ENCODE results near the gene ABCA13. TPM values are rescaled to one million over a fixed set of nuclear protein-coding genes. Genes with fewer than 3 reads are reported as not detected.

The ABCA13 gene
- total RNA-seq, 1 experiment from 2014 or later: 1.7 TPM

DNA sequence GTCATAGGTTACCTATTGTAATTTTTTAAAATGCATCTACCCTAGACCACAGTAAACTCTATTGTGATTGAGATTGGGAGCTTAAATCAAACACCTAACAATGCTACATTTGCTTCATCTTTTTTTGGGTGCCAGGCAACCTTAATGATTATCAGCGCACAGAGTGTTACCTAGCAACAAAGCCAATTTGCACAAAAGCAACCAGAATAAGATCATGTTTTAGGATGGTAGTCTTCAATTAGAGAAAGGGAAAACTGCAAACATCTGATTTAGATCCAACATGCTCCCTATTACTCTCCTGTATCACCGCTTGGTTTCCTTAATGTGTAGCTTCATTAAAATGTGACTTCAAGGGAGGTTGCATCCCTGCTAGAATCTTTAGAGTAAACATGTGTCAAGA, 226.9 kb downstream of the ABCA13 start:
- no peak overlapping the region for H3K27ac ChIP-seq (ENCODE audit: low read length)
- BruUV-seq (replicated peaks): no TSS peak
- no peaks in the 10 kb centered on the region for H3K9me3 ChIP-seq (ENCODE audit: control insufficient read depth, insufficient read depth, low read depth, low read length)
- CTCF ChIA-PET: no interaction called here
- no peaks in the 10 kb centered on the region for H3K36me3 ChIP-seq (ENCODE audit: control insufficient read depth, insufficient read depth, low read length)
- no peaks in the 10 kb centered on the region for H3K4me1 ChIP-seq (ENCODE audit: control insufficient read depth, insufficient read depth, low read length)
- H3K4me3 ChIP-seq (ENCODE audit: low read depth in 2 of 2, low read length in 2 of 2): no peak overlapping the region
- ATAC-seq: no peak
- in situ Hi-C loops (cut with HindIII; ENCODE audit: low pct_unique_long_range_greater_than_20kb, low sequenced_read_pairs): no loop called here
- TF ChIP-seq CTCF (IDR thresholded peaks at IDR 0.05): no peak
- no peak for TF ChIP-seq SIN3A (IDR thresholded peaks at IDR 0.05; ENCODE audit: borderline replicate concordance, insufficient read depth, low read depth, low read length)
- no peak for TF ChIP-seq TCF7L2 (IDR thresholded peaks at IDR 0.05; ENCODE audit: low read depth, low read length)
- TF ChIP-seq POLR2AphosphoS5 (IDR thresholded peaks at IDR 0.05; ENCODE audit: low read depth, low read length): no peak
- TF ChIP-seq, protein P1, sequence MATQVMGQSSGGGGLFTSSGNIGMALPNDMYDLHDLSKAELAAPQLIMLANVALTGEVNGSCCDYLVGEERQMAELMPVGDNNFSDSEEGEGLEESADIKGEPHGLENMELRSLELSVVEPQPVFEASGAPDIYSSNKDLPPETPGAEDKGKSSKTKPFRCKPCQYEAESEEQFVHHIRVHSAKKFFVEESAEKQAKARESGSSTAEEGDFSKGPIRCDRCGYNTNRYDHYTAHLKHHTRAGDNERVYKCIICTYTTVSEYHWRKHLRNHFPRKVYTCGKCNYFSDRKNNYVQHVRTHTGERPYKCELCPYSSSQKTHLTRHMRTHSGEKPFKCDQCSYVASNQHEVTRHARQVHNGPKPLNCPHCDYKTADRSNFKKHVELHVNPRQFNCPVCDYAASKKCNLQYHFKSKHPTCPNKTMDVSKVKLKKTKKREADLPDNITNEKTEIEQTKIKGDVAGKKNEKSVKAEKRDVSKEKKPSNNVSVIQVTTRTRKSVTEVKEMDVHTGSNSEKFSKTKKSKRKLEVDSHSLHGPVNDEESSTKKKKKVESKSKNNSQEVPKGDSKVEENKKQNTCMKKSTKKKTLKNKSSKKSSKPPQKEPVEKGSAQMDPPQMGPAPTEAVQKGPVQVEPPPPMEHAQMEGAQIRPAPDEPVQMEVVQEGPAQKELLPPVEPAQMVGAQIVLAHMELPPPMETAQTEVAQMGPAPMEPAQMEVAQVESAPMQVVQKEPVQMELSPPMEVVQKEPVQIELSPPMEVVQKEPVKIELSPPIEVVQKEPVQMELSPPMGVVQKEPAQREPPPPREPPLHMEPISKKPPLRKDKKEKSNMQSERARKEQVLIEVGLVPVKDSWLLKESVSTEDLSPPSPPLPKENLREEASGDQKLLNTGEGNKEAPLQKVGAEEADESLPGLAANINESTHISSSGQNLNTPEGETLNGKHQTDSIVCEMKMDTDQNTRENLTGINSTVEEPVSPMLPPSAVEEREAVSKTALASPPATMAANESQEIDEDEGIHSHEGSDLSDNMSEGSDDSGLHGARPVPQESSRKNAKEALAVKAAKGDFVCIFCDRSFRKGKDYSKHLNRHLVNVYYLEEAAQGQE (IDR thresholded peaks at IDR 0.05; ENCODE audit: insufficient read depth in 1 of 2, low read depth in 2 of 2, low read length in 1 of 2): no peak
- intact Hi-C loops (cut with micrococcal nuclease; ENCODE audit: unreplicated experiment): no loop called here
- no peak for DNase-seq (ENCODE audit: low read depth, low spot score)
- POLR2A ChIA-PET: no interaction called here
- no peaks in the 10 kb centered on the region; the same call in 1 of the 2 replicates for H3K27me3 ChIP-seq (ENCODE audit: control insufficient read depth, insufficient read depth, low read length)

GRCh38 chr7:48402721-48403120, 231.5 kb downstream of the ABCA13 start:
- Histone ChIP-seq H3K36me3 (ENCODE audit: control insufficient read depth, insufficient read depth, low read length) (no peaks in the 10 kb centered on the region), H3K4me1 (ENCODE audit: control insufficient read depth, insufficient read depth, low read length) (no peaks in the 10 kb centered on the region), H3K4me3 (ENCODE audit: low read depth in 2 of 2, low read length in 2 of 2) (no peak overlapping the region), H3K27ac (ENCODE audit: low read length) (no peak overlapping the region), H3K27me3 (ENCODE audit: control insufficient read depth, insufficient read depth, low read length) (no peaks in the 10 kb centered on the region), H3K9me3 (ENCODE audit: control insufficient read depth, insufficient read depth, low read depth, low read length) (no peaks in the 10 kb centered on the region)
- no TSS peak for BruUV-seq (replicated peaks)
- ChIA-PET CTCF (no interaction called here), POLR2A (no interaction called here)
- no peak for ATAC-seq
- TF ChIP-seq SIN3A (IDR thresholded peaks at IDR 0.05; ENCODE audit: borderline replicate concordance, insufficient read depth, low read depth, low read length) (no peak), TCF7L2 (IDR thresholded peaks at IDR 0.05; ENCODE audit: low read depth, low read length) (no peak), CTCF (IDR thresholded peaks at IDR 0.05) (no peak), POLR2AphosphoS5 (IDR thresholded peaks at IDR 0.05; ENCODE audit: low read depth, low read length) (no peak)
- TF ChIP-seq, protein P1 (IDR thresholded peaks at IDR 0.05; ENCODE audit: insufficient read depth in 1 of 2, low read depth in 2 of 2, low read length in 1 of 2): no peak
- no peak for DNase-seq (ENCODE audit: low read depth, low spot score)
- in situ Hi-C loops (cut with HindIII; ENCODE audit: low pct_unique_long_range_greater_than_20kb, low sequenced_read_pairs) (no loop called here), intact Hi-C loops (cut with micrococcal nuclease; ENCODE audit: unreplicated experiment) (no loop called here)

All from Panc1 (cell line).